GM19324 (cell line): Measurements from ENCODE around the gene KIF23.

Source experiments
- ATAC-seq: cut with Tn5 transposase; IDR thresholded peaks from one replicate; pipeline ENCODE4 v1.9.1; 2021; ENCODE audit warnings: mild to moderate bottlenecking, moderate library complexity; ENCODE audit not compliant: unreplicated experiment, low FRiP score

KIF23 gene

GRCh38 chr15:69462493-69463181 lies 48.5 kb downstream of the KIF23 start:
- ATAC-seq: peak; percentile 91

GRCh38 chr15:69463182-69463756 lies 49.1 kb downstream of the KIF23 start:
- ATAC-seq: no peak

GRCh38 chr15:69465253-69465652 lies 51.1 kb downstream of the KIF23 start:
- no peak for ATAC-seq

GRCh38 chr15:69466733-69467132 lies 52.6 kb downstream of the KIF23 start:
- ATAC-seq: no peak

- no peak for ATAC-seq
Observed at GRCh38 chr15:69467636-69468035, 53.5 kb downstream of the KIF23 start.

- no peak for ATAC-seq
Observed at GRCh38 chr15:69468241-69469121, 54.3 kb downstream of the KIF23 start.

- no peak for ATAC-seq
Observed at GRCh38 chr15:69469467-69470201, 55.5 kb downstream of the KIF23 start.

GRCh38 chr15:69472046-69472445 lies 57.9 kb downstream of the KIF23 start:
- no peak for ATAC-seq

GRCh38 chr15:69472562-69472961 lies 58.4 kb downstream of the KIF23 start:
- no peak for ATAC-seq

- ATAC-seq: no peak
Observed at GRCh38 chr15:69474291-69474690, 60.1 kb downstream of the KIF23 start.

- ATAC-seq: no peak
Observed at GRCh38 chr15:69474846-69475455, 60.8 kb downstream of the KIF23 start.

GRCh38 chr15:69475769-69476358 lies 61.7 kb downstream of the KIF23 start:
- ATAC-seq: no peak

- no peak for ATAC-seq
Observed at GRCh38 chr15:69476704-69477473, 62.7 kb downstream of the KIF23 start.

GRCh38 chr15:69478259-69478781 lies 64.2 kb downstream of the KIF23 start:
- ATAC-seq: no peak

GRCh38 chr15:69479081-69479480 lies 64.9 kb downstream of the KIF23 start:
- ATAC-seq: no peak

- ATAC-seq: no peak
Observed at GRCh38 chr15:69479971-69480370, 65.8 kb downstream of the KIF23 start.

- ATAC-seq: no peak
Observed at GRCh38 chr15:69480932-69481331, 66.8 kb downstream of the KIF23 start.

- no peak for ATAC-seq
Observed at GRCh38 chr15:69482686-69483256, 68.6 kb downstream of the KIF23 start.

- ATAC-seq: no peak
Observed at GRCh38 chr15:69484837-69485236, 70.7 kb downstream of the KIF23 start.
